Neutrophil (primary cell): ENCODE results near the gene ANKRD36.
"Not testable (repeated sequence)": the region's sequence is repeated elsewhere in the genome, so short reads cannot be mapped to it uniquely, and the experiment has no call there.

ENCODE experiments used
- H3K27ac ChIP-seq: fragments of 200-600 bp; sonication (generic); 2 replicates; pipeline ENCODE4 v1.5.1; 2016; ENCODE audit warnings: mild to moderate bottlenecking, moderate library complexity
- H3K27me3 ChIP-seq: fragments of 200-600 bp; sonication (generic); 2 replicates; pipeline ENCODE4 v1.6.0; 2016; ENCODE audit warnings: mild to moderate bottlenecking
- H3K36me3 ChIP-seq: fragments of 200-600 bp; sonication (generic); 2 replicates; pipeline ENCODE4 v1.5.1; 2017
- H3K4me1 ChIP-seq, 2 experiments: fragments of 200-600 bp in 1 of 2; sonication (generic) in 1 of 2; 1 replicate in 1 of 2; 2 replicates in 1 of 2; pipeline versions ENCODE4 v1.5.1 to v1.6.1; 2013 to 2016; ENCODE audit warnings: low read depth in 1 of 2, low read length in 1 of 2, mild to moderate bottlenecking in 1 of 2, moderate library complexity in 1 of 2; ENCODE audit not compliant: control insufficient read depth in 1 of 2, insufficient read depth in 1 of 2
- H3K4me3 ChIP-seq, 2 experiments: fragments of 200-600 bp in 1 of 2; sonication (generic) in 1 of 2; 1 replicate in 1 of 2; 2 replicates in 1 of 2; pipeline ENCODE4 v1.5.1; 2013 to 2016; ENCODE audit warnings: low read depth in 1 of 2, low read length in 1 of 2, mild to moderate bottlenecking in 1 of 2, moderate library complexity in 1 of 2
- H3K9me3 ChIP-seq: fragments of 200-600 bp; sonication (generic); 2 replicates; pipeline ENCODE4 v1.5.1; 2016
- CTCF ChIP-seq: fragments of 200-600 bp; sonication (generic); IDR thresholded peaks from 2 replicates; pipeline ENCODE4 v1.5.1; 2016; ENCODE audit warnings: antibody characterized with exemption

ANKRD36 gene

GRCh38 chr2:97261192-97261591 is 148.2 kb downstream of the ANKRD36 start:
- H3K36me3 ChIP-seq, H3K27ac ChIP-seq, H3K4me3 ChIP-seq, H3K9me3 ChIP-seq, H3K4me1 ChIP-seq, H3K27me3 ChIP-seq: not testable (repeated sequence)

- H3K36me3 ChIP-seq, H3K9me3 ChIP-seq, H3K4me1 ChIP-seq, H3K27ac ChIP-seq, H3K4me3 ChIP-seq, H3K27me3 ChIP-seq: not testable (repeated sequence)
These were observed 153.5 kb downstream of the ANKRD36 start for GRCh38 chr2:97266449-97266848.

GRCh38 chr2:97267411-97268074 is 154.6 kb downstream of the ANKRD36 start:
- no peak overlapping the region for H3K27ac ChIP-seq
- H3K27me3 ChIP-seq, result no peaks in the 10 kb centered on the region
- H3K4me1 ChIP-seq, result no peaks in the 10 kb centered on the region
- H3K4me3 ChIP-seq, result no peak overlapping the region
- no peaks in the 10 kb centered on the region for H3K36me3 ChIP-seq
- no peak for TF ChIP-seq CTCF
- H3K9me3 ChIP-seq, result no peaks in the 10 kb centered on the region

GRCh38 chr2:97268075-97268591 is 155.2 kb downstream of the ANKRD36 start:
- not testable (repeated sequence) for H3K27me3 ChIP-seq

GRCh38 chr2:97276232-97276798 is 163.4 kb downstream of the ANKRD36 start:
- not testable (repeated sequence) for H3K27me3 ChIP-seq, H3K9me3 ChIP-seq, H3K27ac ChIP-seq, H3K4me3 ChIP-seq, H3K4me1 ChIP-seq, H3K36me3 ChIP-seq

More at GRCh38 chr2:97268075-97268591, 155.2 kb downstream of the ANKRD36 start:
- H3K9me3 ChIP-seq, H3K4me1 ChIP-seq, H3K36me3 ChIP-seq, H3K27ac ChIP-seq, H3K4me3 ChIP-seq: not testable (repeated sequence)

- H3K4me1 ChIP-seq, H3K4me3 ChIP-seq, H3K36me3 ChIP-seq, H3K9me3 ChIP-seq, H3K27me3 ChIP-seq, H3K27ac ChIP-seq: not testable (repeated sequence)
These were observed 172.2 kb downstream of the ANKRD36 start for GRCh38 chr2:97285187-97285586.

- H3K27me3 ChIP-seq, H3K36me3 ChIP-seq, H3K9me3 ChIP-seq, H3K27ac ChIP-seq, H3K4me3 ChIP-seq, H3K4me1 ChIP-seq: not testable (repeated sequence)
These were observed 180.7 kb downstream of the ANKRD36 start for GRCh38 chr2:97293687-97294086.
